WI38 (cell line): ENCODE measurements around the gene PLD2.
A peak's percentile ranks its signal among the peaks of the same experiment; 100 is the strongest.

Source experiments
- H3K4me3 ChIP-seq: 2 replicates; pipeline ENCODE4 v1.5.1; 2011; ENCODE audit warnings: low read depth, mild to moderate bottlenecking, control low read depth, low read length
- TF ChIP-seq, protein P1 (sequence below): IDR thresholded peaks from 2 replicates; pipeline ENCODE4 v1.5.1; 2012; ENCODE audit warnings: low read depth, mild to moderate bottlenecking, control low read depth, low read length

Gene PLD2

DNA sequence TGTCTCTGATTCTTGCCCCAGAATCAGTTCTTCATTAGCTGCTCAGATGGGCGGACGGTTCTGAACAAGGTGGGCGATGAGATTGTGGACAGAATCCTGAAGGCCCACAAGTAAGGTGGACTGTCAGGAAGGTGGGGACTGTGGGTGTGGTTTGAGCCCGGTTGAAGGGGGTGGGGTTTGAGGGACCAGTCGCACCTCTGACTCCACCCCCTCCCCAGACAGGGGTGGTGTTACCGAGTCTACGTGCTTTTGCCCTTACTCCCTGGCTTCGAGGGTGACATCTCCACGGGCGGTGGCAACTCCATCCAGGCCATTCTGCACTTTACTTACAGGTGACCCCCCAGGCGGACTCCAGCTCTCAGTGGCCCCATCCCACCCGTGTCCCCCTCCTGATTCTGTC is 11.3 kb downstream of the PLD2 start:
- TF ChIP-seq, protein P1, sequence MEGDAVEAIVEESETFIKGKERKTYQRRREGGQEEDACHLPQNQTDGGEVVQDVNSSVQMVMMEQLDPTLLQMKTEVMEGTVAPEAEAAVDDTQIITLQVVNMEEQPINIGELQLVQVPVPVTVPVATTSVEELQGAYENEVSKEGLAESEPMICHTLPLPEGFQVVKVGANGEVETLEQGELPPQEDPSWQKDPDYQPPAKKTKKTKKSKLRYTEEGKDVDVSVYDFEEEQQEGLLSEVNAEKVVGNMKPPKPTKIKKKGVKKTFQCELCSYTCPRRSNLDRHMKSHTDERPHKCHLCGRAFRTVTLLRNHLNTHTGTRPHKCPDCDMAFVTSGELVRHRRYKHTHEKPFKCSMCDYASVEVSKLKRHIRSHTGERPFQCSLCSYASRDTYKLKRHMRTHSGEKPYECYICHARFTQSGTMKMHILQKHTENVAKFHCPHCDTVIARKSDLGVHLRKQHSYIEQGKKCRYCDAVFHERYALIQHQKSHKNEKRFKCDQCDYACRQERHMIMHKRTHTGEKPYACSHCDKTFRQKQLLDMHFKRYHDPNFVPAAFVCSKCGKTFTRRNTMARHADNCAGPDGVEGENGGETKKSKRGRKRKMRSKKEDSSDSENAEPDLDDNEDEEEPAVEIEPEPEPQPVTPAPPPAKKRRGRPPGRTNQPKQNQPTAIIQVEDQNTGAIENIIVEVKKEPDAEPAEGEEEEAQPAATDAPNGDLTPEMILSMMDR = no peak
- no peak overlapping the region for H3K4me3 ChIP-seq

DNA sequence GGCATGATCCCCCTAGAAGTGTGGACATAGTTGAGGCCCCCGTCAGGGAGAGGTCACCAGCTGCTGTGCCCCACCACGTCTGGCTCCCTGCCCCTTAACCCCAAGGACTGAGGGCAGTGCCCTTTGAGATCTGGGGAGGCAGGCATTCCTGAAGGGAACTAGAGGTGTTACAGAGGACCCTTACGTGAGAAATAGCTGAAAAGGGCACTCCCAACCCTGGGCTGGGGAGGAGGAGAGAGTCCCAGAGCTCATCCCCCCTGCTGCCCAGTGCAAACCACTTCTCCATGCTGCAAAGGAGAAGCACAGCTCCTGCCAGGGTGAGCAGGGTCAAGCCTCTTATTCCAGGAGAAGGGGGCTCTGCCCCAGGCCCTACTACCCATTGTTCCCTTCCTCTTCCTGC is 15.9 kb downstream of the PLD2 start:
- TF ChIP-seq, protein P1 = no peak
- no peak overlapping the region for H3K4me3 ChIP-seq

DNA sequence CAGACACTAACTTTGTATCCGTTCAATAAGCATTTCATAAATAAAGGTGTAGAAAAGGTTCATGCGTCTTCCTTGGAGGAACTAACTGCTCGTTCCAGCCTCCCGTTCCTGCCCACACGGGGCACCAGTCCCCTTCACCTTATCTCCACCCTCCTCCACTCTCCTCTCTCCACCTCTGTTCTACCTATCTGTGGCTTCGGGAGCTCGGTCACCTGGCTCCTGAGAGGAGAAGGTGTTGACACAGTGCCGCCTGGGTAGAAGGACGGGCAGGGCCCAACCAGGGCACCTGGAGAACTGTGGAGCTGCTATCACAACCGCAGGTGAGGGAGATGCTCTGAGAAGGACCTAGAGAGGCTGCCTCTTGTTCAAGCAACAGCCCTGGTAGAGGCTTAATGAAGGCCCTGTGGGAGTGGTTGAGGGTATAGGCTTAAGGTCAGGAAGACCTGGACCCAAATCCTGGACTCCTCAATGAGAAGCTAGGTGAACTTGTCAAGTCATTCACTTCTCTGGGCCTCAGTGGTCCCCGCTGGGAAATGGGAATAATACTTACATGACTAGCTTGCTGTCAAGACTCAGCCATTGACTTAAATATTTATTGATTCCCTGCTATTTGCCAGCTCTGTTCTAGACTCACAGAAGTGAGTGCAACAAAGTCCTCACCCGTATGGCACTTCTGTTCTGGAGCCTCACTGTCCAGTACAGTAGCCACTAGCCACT is 16.6 kb downstream of the PLD2 start:
- H3K4me3 ChIP-seq = no peak overlapping the region
- TF ChIP-seq, protein P1 = no peak

DNA sequence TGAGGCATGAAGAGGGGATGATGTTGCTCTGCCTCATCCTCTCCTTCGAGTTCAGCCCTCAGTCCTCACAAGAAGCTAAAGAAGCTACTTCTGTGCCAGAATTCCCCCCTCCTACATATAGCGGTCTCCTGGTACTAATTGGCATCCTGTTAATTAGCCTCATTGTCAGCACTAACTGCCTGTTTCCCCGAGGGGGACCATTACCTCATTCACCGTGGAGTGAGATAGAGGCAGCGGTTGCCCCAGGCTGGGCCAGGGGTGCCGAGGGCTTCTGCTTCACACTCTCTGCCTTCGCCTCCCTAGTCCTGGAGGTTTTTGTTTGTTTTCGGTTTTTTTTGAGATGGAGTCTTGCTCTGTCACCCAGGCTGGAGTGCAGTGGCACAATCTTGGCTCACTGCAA is 20.4 kb downstream of the PLD2 start:
- TF ChIP-seq, protein P1 = no peak
- H3K4me3 ChIP-seq = no peak overlapping the region

DNA sequence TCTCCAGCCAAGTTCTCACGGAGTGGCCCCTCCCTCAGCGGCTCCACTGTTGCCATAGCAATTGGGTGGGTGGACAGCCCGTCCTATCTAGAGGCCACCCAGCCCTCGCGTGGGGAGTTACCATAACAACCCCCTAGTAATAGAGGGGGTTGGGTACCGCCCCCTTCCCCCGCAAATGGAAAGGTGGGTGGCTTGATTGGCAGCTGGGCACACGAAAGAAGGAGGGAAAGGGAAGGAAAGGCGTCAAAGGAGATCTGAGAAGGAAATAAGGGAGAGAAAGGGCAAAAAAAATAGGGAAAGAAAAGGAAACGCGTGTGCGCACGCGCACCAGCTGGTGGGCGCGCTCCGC is 25.9 kb downstream of the PLD2 start:
- peak overlapping the region; percentile 84 for H3K4me3 ChIP-seq

DNA sequence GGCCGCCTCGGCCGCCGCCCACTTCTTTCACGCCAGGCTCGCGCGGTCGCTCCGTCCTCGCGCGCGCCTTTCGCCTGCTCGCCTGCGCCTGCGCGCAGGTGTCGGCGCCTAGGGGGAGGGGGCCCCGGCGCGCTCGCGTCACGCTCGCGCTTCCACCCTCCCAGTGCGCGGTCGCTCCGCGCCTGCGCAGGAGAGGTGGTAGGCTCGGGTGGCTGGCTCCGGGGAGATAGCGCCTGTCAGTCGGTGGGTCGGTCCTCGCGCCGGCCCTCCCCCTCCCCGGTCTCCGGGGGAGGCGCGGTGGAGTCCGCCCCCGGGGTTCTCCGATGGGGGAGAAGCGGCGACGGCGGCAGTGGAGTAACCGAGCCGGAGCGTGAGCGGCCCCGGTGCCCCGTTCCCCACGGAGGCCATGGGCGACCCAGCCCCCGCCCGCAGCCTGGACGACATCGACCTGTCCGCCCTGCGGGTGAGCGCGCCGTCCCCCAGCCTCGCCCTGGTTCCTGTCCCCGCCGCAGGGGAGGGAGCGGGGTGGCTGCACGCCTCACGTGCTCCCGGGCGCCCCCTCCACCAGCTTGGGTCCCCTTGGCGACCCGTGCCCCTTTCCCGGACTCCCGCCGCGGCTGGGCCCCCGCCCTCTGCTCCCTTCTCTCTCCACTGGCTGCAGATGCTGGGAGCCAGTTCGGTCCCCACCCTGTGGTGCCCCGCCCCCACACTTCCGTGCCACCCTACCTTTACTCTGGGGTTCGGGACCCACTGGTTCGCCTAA is 26.4 kb downstream of the PLD2 start, which contains the start of gene MINK1:
Gene MINK1, plus strand, starts transcription at position 163 of the 763 bp plus-strand sequence. Its CDS starts 244 bp downstream, at position 407.
- TF ChIP-seq, protein P1 = no peak

DNA sequence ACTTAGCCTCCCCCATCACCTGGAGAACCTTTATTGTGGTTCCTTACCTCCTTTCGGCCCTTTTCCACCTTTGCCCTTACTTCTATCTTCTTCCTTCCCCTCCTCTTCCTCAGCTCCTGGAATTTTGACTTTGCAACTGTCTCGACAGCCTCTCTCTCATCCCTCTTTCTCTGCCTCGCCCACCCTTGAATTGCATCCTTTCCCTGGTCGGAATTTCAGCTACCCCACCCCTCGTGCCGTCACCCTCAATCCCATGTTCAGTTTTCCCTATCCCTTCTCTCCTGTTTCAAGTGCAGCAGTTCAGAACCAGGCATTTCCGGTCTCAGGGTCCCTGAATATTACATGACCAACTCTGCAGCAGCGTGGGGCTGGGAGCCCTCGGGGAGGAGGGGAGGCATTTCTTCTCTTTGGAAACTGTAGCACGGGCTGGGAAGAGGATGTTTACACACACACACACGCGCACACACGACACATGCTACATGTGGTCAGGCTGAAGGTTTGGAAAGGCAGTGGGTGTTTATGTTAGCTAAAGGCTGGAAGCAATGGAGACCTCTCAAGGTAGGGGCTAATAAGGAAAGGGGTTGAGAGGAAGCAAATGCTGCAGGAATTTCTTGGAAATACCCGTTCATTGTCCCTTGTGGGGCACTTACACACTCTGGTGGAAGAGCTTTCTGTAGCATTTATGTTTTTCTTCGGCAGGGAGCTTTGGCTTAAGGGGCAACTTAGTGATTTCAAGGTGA is 27.2 kb downstream of the PLD2 start:
- TF ChIP-seq, protein P1 = no peak
- H3K4me3 ChIP-seq = peak overlapping the region; percentile 84

More for the DNA sequence above, 26.4 kb downstream of the PLD2 start, which contains the start of gene MINK1:
- peak within 1 kb of the TSS; percentile 84 for H3K4me3 ChIP-seq
